H9 (cell line): Measurements from ENCODE around the gene STAU1. TPM values are rescaled to one million over a fixed set of nuclear protein-coding genes. Genes with fewer than 3 reads are reported as not detected.

ENCODE experiments used
- DNase-seq: peaks from one replicate; pipeline ENCODE4 v3.0.0-alpha.2; 2017
- H2AFZ ChIP-seq: one replicate; pipeline ENCODE4 v1.6.1; 2013; ENCODE audit warnings: mild to moderate bottlenecking, low read length, control low read depth, moderate library complexity
- H2AK5ac ChIP-seq: 2 replicates; pipeline ENCODE4 v1.6.1; 2013; ENCODE audit warnings: low read length, control low read depth, mixed read lengths; ENCODE audit not compliant: insufficient read length
- H2BK120ac ChIP-seq: one replicate; pipeline ENCODE4 v1.6.1; 2013; ENCODE audit warnings: low read depth, mild to moderate bottlenecking, low read length, control low read depth, inconsistent platforms; ENCODE audit not compliant: poor library complexity, severe bottlenecking
- H2BK12ac ChIP-seq: 2 replicates; pipeline ENCODE4 v1.6.1; 2013; ENCODE audit warnings: low read length, control low read depth, mixed read lengths, low read depth; ENCODE audit not compliant: insufficient read length
- H2BK15ac ChIP-seq: 2 replicates; pipeline ENCODE4 v1.6.1; 2013; ENCODE audit warnings: low read depth, low read length, control low read depth
- H2BK20ac ChIP-seq: one replicate; pipeline ENCODE4 v1.6.1; 2013; ENCODE audit warnings: low read depth, mild to moderate bottlenecking, low read length, control low read depth, inconsistent platforms; ENCODE audit not compliant: poor library complexity, severe bottlenecking
- H2BK5ac ChIP-seq: 2 replicates; pipeline ENCODE4 v1.6.1; 2013; ENCODE audit warnings: low read length, control low read depth, mixed read lengths; ENCODE audit not compliant: insufficient read length
- H3K14ac ChIP-seq: 2 replicates; pipeline ENCODE4 v1.6.1; 2013; ENCODE audit warnings: low read length, control low read depth; ENCODE audit not compliant: insufficient read depth
- H3K18ac ChIP-seq: 2 replicates; pipeline ENCODE4 v1.6.1; 2013; ENCODE audit warnings: low read depth, mild to moderate bottlenecking, mixed read lengths, low read length, control low read depth; ENCODE audit not compliant: insufficient read length
- H3K23ac ChIP-seq: 2 replicates; pipeline ENCODE4 v1.6.1; 2013; ENCODE audit warnings: low read length, control low read depth, mixed read lengths, low read depth; ENCODE audit not compliant: insufficient read length
- H3K23me2 ChIP-seq: 2 replicates; pipeline ENCODE4 v1.6.1; 2013; ENCODE audit warnings: low read depth, mild to moderate bottlenecking, mixed read lengths, low read length, control low read depth; ENCODE audit not compliant: insufficient read length, poor library complexity, severe bottlenecking
- H3K27ac ChIP-seq: 2 replicates; pipeline ENCODE4 v1.5.1; 2013; ENCODE audit warnings: low read length, control low read depth, mixed read lengths, low read depth; ENCODE audit not compliant: insufficient read length
- H3K27me3 ChIP-seq: 2 replicates; pipeline ENCODE4 v1.6.1; 2013; ENCODE audit warnings: low read length, control low read depth, inconsistent platforms; ENCODE audit not compliant: insufficient read depth
- H3K4ac ChIP-seq: 2 replicates; pipeline ENCODE4 v1.6.1; 2013; ENCODE audit warnings: low read depth, mild to moderate bottlenecking, control low read depth, inconsistent platforms, low read length, moderate library complexity
- H3K4me1 ChIP-seq: 2 replicates; pipeline ENCODE4 v1.6.1; 2013; ENCODE audit warnings: low read length, control low read depth, inconsistent platforms; ENCODE audit not compliant: insufficient read depth
- H3K4me2 ChIP-seq: 2 replicates; pipeline ENCODE4 v1.6.1; 2013; ENCODE audit warnings: low read length, control low read depth, mixed read lengths; ENCODE audit not compliant: insufficient read length, insufficient read depth
- H3K56ac ChIP-seq: 2 replicates; pipeline ENCODE4 v1.6.1; 2013; ENCODE audit warnings: low read depth, mild to moderate bottlenecking, mixed read lengths, low read length, control low read depth; ENCODE audit not compliant: insufficient read length
- H3K79me1 ChIP-seq: 2 replicates; pipeline ENCODE4 v1.6.1; 2013; ENCODE audit warnings: low read depth, mild to moderate bottlenecking, moderate library complexity, low read length, control low read depth, inconsistent platforms; ENCODE audit not compliant: insufficient read depth, poor library complexity, severe bottlenecking
- H3K79me2 ChIP-seq: 2 replicates; pipeline ENCODE4 v1.6.1; 2013; ENCODE audit warnings: low read length, control low read depth, inconsistent platforms; ENCODE audit not compliant: insufficient read depth
- H3K9ac ChIP-seq: 2 replicates; pipeline ENCODE4 v1.6.1; 2013; ENCODE audit warnings: low read length, control low read depth, mixed read lengths; ENCODE audit not compliant: insufficient read length; ENCODE audit errors: extremely low read depth
- H3K9me3 ChIP-seq: one replicate; pipeline ENCODE4 v1.6.1; 2013; ENCODE audit warnings: low read depth, low read length, inconsistent platforms; ENCODE audit not compliant: control insufficient read depth
- H3T11ph ChIP-seq: one replicate; pipeline ENCODE4 v1.6.1; 2013; ENCODE audit warnings: mild to moderate bottlenecking, low read length, control low read depth, inconsistent platforms
- H4K20me1 ChIP-seq: one replicate; pipeline ENCODE4 v1.6.1; 2013; ENCODE audit not compliant: control insufficient read depth, insufficient read length, insufficient read depth
- H4K5ac ChIP-seq: 2 replicates; pipeline ENCODE4 v1.6.1; 2013; ENCODE audit warnings: low read depth, mild to moderate bottlenecking, mixed read lengths, low read length, control low read depth; ENCODE audit not compliant: insufficient read length
- H4K8ac ChIP-seq: replicated peaks from 2 replicates; pipeline ENCODE4 v1.6.1; 2013; ENCODE audit warnings: low read length, control low read depth, mixed read lengths, low read depth; ENCODE audit not compliant: insufficient read length
- H4K91ac ChIP-seq: 2 replicates; pipeline ENCODE4 v1.6.1; 2013; ENCODE audit warnings: low read depth, mild to moderate bottlenecking, moderate library complexity, mixed read lengths, low read length, control low read depth; ENCODE audit not compliant: insufficient read length
- H3K27ac Mint-ChIP-seq, 3 experiments: 2 replicates in 2 of 3; 3 replicates in 1 of 3; pipeline ENCODE4 v1.8.0; 2020 to 2021; ENCODE audit warnings: mixed read lengths in 3 of 3, mild to moderate bottlenecking in 1 of 3, moderate library complexity in 1 of 3
- H3K27me3 Mint-ChIP-seq: 2 replicates; pipeline ENCODE4 v1.8.0; 2021; ENCODE audit warnings: low read depth, mild to moderate bottlenecking, moderate library complexity, mixed read lengths
- H3K36me3 Mint-ChIP-seq, 3 experiments: 2 replicates in 2 of 3; 3 replicates in 1 of 3; pipeline ENCODE4 v1.8.0; 2020 to 2021; ENCODE audit warnings: low read depth in 3 of 3, mixed read lengths in 3 of 3; ENCODE audit not compliant: insufficient read depth in 1 of 3
- H3K4me1 Mint-ChIP-seq, 2 experiments: 2 replicates each; pipeline ENCODE4 v1.8.0; 2020; ENCODE audit warnings: mixed read lengths in 2 of 2
- H3K4me3 Mint-ChIP-seq, 2 experiments: 2 replicates in 1 of 2; 3 replicates in 1 of 2; pipeline ENCODE4 v1.8.0; 2020 to 2021; ENCODE audit warnings: mild to moderate bottlenecking in 2 of 2, mixed read lengths in 2 of 2, moderate library complexity in 1 of 2
- H3K9me3 Mint-ChIP-seq, 2 experiments: 2 replicates in 1 of 2; 3 replicates in 1 of 2; pipeline ENCODE4 v1.8.0; 2020; ENCODE audit warnings: mild to moderate bottlenecking in 2 of 2, mixed read lengths in 2 of 2, moderate library complexity in 1 of 2
- WGBS: extraction: QIAGEN DNeasy Blood & Tissue Kit; methylation state at CpG from one replicate; pipeline ENCODE4 v1.1.7; 2013; ENCODE audit warnings: missing lambda C conversion rate, low lambda C conversion rate, mixed read lengths; ENCODE audit not compliant: insufficient read length; ENCODE audit errors: extremely low coverage; 5-methylcytosine and 5-hydroxymethylcytosine counted together
- total RNA-seq: library from RNA; stranded (reverse); gene quantifications from 2 replicates; pipeline ENCODE4 v1.2.1, GENCODE V29; 2021
- TF ChIP-seq, protein P1 (sequence below): fragments of 200-600 bp; sonication (generic); conservative IDR thresholded peaks from 3 replicates; pipeline ENCODE4 v1.8.0; 2021; ENCODE audit warnings: antibody characterized with exemption, mild to moderate bottlenecking

The STAU1 gene
- total RNA-seq, 1 experiment from 2014 or later, result 106 TPM

DNA sequence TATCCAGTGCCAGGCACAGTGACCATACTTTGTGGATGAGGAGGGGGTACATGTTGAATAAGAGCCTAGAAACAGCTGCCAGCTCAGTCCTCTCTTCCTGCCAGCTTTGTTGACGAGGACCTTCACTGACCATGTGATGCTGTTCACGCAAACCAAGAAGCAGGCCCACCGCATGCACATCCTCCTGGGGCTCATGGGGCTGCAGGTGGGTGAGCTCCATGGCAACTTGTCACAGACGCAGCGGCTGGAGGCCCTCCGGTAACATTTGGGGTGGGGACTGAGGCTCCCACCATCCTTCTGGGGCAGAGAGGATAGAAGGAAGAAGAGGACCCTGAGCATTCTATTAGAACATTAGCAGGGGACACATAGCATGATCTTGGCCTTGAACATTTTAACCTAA is 46.7 kb upstream of the STAU1 start:
- no peak overlapping the region for H2BK15ac ChIP-seq

More for the DNA sequence above, 46.7 kb upstream of the STAU1 start:
- Histone ChIP-seq H2BK120ac (no peak overlapping the region), H3K56ac (no peak overlapping the region), H4K20me1 (no peaks in the 10 kb centered on the region), H3K14ac (no peak overlapping the region), H3K23ac (no peak overlapping the region), H3K79me1 (no peaks in the 10 kb centered on the region), H3K18ac (no peak overlapping the region), H4K8ac (no peak overlapping the region), H2BK5ac (no peak overlapping the region), H3K9ac (no peak overlapping the region), H3K9me3 (no peaks in the 10 kb centered on the region), H3K27me3 (no peaks in the 10 kb centered on the region), H3T11ph (no peak overlapping the region), H4K5ac (no peak overlapping the region), H4K91ac (no peak overlapping the region), H3K4me2 (no peak overlapping the region), H3K4me1 (no peaks in the 10 kb centered on the region), H3K27ac (no peak overlapping the region), H2AK5ac (no peak overlapping the region), H3K23me2 (no peaks in the 10 kb centered on the region), H3K4ac (no peak overlapping the region), H2BK20ac (no peak overlapping the region), H2BK12ac (no peak overlapping the region), H3K79me2 (no peaks in the 10 kb centered on the region), H2AFZ (no peak overlapping the region)
- Mint-ChIP-seq H3K36me3 (peaks cover 44 to 89% (median 77%) of the 10 kb centered on the region in 3 experiments; a peak in 6 of 7 replicates), H3K9me3 (no peaks in the 10 kb centered on the region), H3K4me3 (no peak overlapping the region), H3K4me1 (no peaks in the 10 kb centered on the region), H3K27ac (no peak overlapping the region), H3K27me3 (no peaks in the 10 kb centered on the region)
- WGBS, result no CpG with 5 or more reads among the region's 6 CpGs
- TF ChIP-seq, protein P1, sequence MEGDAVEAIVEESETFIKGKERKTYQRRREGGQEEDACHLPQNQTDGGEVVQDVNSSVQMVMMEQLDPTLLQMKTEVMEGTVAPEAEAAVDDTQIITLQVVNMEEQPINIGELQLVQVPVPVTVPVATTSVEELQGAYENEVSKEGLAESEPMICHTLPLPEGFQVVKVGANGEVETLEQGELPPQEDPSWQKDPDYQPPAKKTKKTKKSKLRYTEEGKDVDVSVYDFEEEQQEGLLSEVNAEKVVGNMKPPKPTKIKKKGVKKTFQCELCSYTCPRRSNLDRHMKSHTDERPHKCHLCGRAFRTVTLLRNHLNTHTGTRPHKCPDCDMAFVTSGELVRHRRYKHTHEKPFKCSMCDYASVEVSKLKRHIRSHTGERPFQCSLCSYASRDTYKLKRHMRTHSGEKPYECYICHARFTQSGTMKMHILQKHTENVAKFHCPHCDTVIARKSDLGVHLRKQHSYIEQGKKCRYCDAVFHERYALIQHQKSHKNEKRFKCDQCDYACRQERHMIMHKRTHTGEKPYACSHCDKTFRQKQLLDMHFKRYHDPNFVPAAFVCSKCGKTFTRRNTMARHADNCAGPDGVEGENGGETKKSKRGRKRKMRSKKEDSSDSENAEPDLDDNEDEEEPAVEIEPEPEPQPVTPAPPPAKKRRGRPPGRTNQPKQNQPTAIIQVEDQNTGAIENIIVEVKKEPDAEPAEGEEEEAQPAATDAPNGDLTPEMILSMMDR, result no peak
- no peak for DNase-seq
